Upper lobe of left lung (tissue), 4 donors: ENCODE measurements around the gene MGLL.

Source experiments
- CTCF ChIP-seq, 6 experiments: fragments of 450-650 bp in 4 of 6; fragments of 200-600 bp in 2 of 6; sonication (generic) in 2 of 6; IDR thresholded peaks; one replicate each; pipeline ENCODE4 v1.5.1; 2016 to 2019; ENCODE audit warnings: antibody characterized with exemption in 6 of 6
- EP300 ChIP-seq, 4 donors: sonication (generic); formaldehyde crosslinking; IDR thresholded peaks; one replicate each; pipeline ENCODE4 v1.5.1; 2017; ENCODE audit warnings: antibody characterized with exemption in 4 of 4, control low read depth in 2 of 4

- TF ChIP-seq CTCF (IDR thresholded peaks at IDR 0.05), result no peak
- TF ChIP-seq EP300 (IDR thresholded peaks at IDR 0.05), result no peak
Observed at GRCh38 chr3:127658234-127658633, 164.1 kb downstream of the MGLL start.
